ENCODE measurements around the gene APOL3.
"Not testable (repeated sequence)": the region's sequence is repeated elsewhere in the genome, so short reads cannot be mapped to it uniquely, and the experiment has no call there.

- TF ChIP-seq CTCF, POLR2A (IDR thresholded peaks at IDR 0.05): not testable (repeated sequence)
Observed at GRCh38 chr22:36099561-36099960, 61.0 kb downstream of the APOL3 start.
